NT2/D1 (cell line): ENCODE results near the gene PPP2CA.
A peak's percentile ranks its signal among the peaks of the same experiment; 100 is the strongest.

Experiments used
- DNase-seq: peaks from one replicate; pipeline ENCODE4 v3.0.0-alpha.2; 2011; ENCODE audit warnings: low read depth, low spot score
- H3K27me3 ChIP-seq: 2 replicates; pipeline ENCODE4 v1.6.0; 2011; ENCODE audit warnings: mild to moderate bottlenecking; ENCODE audit not compliant: insufficient read length, insufficient read depth
- H3K36me3 ChIP-seq: 2 replicates; pipeline ENCODE4 v1.6.1; 2011; ENCODE audit warnings: mild to moderate bottlenecking, low read length, mixed read lengths; ENCODE audit not compliant: insufficient read depth, insufficient read length
- H3K4me1 ChIP-seq: 2 replicates; pipeline ENCODE4 v1.5.1; 2011; ENCODE audit not compliant: insufficient read depth, insufficient read length
- H3K4me3 ChIP-seq: 2 replicates; pipeline ENCODE4 v1.5.1; 2011; ENCODE audit warnings: low read depth; ENCODE audit not compliant: insufficient read length
- H3K9ac ChIP-seq: 2 replicates; pipeline ENCODE4 v1.6.0; 2011; ENCODE audit warnings: low read depth; ENCODE audit not compliant: insufficient read length
- H3K9me3 ChIP-seq: 2 replicates; pipeline ENCODE4 v1.5.1; 2011; ENCODE audit warnings: mild to moderate bottlenecking, low read length; ENCODE audit not compliant: insufficient read depth
- SUZ12 ChIP-seq: IDR thresholded peaks from 2 replicates; pipeline ENCODE4 v1.6.1; 2011; ENCODE audit not compliant: insufficient read length, insufficient read depth; ENCODE audit errors: extremely low read depth
- YY1 ChIP-seq: IDR thresholded peaks from 2 replicates; pipeline ENCODE4 v1.6.1; 2011; ENCODE audit not compliant: insufficient read length, insufficient read depth
- ZNF274 ChIP-seq: IDR thresholded peaks from 2 replicates; pipeline ENCODE4 v1.6.1; 2011; ENCODE audit warnings: mild to moderate bottlenecking, low read depth, low read length

Gene PPP2CA

DNA sequence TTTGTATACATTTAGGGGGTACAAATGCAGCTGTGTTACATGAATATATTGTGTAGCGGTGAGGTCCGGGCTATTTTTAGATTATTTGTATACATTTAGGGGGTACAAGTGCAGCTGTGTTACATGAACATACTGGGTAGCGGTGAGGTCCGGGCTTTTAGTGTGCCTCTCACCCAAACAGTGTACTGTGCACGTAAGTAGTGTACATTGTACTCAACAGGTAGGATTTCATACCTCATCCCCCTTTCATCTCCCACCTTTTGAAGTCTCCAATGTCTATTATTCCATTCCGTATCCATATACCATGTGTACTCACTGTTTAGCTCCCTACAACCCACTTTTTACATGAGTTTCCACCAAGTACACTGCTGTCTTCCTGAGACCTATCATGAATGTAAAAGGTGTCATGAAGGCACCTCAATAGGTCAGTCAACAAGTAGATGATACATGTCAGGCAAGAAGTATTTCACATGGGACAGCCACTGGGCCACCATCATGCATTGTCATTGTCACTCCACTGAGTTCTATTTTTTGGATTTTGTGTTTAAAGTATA is 76.8 kb downstream of the PPP2CA start:
- Histone ChIP-seq H3K4me1 (no peaks in the 10 kb centered on the region), H3K9me3 (no peaks in the 10 kb centered on the region), H3K4me3 (no peak overlapping the region), H3K9ac (no peak overlapping the region), H3K27me3 (no peaks in the 10 kb centered on the region), H3K36me3 (peaks cover 86% of the 10 kb centered on the region)
- TF ChIP-seq ZNF274 = no peak
- no peak for TF ChIP-seq SUZ12
- no peak for TF ChIP-seq YY1
- no peak for DNase-seq

DNA sequence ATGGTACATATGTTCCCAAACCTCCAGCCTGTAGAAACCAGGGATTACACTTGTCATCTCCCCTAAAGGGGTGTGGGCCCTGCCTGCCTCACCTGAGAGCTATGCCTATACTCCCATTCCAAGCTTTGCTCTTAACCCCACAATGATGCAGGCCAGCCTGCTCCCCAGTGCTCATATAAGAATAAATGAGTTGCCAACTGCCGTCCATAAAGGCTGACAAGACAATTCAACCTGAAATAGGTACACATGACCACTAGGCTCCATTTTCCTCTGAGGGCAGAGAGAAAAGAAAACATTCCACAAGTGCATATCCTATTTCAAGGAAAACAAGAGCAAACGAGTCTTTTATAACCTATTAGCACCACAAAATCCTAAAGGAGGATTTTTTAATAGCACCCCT is 77.6 kb downstream of the PPP2CA start:
- no peak for TF ChIP-seq YY1
- TF ChIP-seq ZNF274 = no peak
- no peak for DNase-seq
- Histone ChIP-seq H3K4me1 (no peaks in the 10 kb centered on the region), H3K36me3 (peaks cover 89% of the 10 kb centered on the region), H3K27me3 (no peaks in the 10 kb centered on the region), H3K4me3 (no peak overlapping the region), H3K9me3 (no peaks in the 10 kb centered on the region), H3K9ac (no peak overlapping the region)

DNA sequence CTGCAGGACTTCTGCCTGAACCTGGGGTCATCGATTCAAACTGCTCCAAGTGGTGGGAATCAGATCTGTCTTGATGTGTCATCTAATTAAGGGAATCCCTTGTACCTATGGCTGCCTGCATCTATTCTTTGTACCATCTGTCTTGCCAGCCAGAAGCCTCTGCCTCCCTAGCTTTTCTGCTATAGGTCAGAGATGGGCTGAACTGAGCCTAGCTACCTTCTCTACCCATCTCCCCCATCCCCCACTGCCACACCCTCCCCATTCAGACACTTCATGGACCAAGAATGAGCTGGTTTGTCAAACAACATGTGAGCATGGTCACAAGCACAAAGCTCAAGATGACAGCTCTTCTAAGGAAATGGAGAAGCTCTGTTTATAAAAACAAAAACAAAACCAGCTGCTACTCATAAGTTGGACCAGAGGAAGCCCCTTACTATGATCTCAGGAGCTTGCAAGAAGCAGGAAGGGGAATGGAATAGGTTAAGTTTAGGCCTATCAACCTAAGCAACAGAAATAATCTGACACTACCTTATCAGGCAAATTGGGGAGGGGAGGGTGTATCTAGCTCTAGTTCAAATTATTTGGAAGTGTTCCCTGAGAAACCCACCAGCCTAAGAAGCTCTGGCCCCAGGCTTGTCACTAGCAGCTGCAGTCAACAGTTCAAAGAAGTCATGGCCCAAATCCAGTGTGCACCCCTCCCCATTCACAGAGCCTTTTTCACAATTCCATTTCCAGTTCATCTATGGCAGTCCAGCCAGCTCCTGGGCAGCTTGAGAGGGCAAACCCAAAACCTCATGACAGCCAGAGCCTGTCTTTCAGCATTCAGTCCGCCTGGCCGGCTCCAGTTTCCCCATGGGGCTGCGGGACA is 79.0 kb downstream of the PPP2CA start:
- Histone ChIP-seq H3K9me3 (no peaks in the 10 kb centered on the region), H3K4me3 (no peak overlapping the region), H3K4me1 (peaks cover 7% of the 10 kb centered on the region), H3K9ac (no peak overlapping the region), H3K36me3 (peaks cover 89% of the 10 kb centered on the region), H3K27me3 (no peaks in the 10 kb centered on the region)
- no peak for DNase-seq
- no peak for TF ChIP-seq YY1
- TF ChIP-seq ZNF274 = no peak
- TF ChIP-seq SUZ12 = no peak

DNA sequence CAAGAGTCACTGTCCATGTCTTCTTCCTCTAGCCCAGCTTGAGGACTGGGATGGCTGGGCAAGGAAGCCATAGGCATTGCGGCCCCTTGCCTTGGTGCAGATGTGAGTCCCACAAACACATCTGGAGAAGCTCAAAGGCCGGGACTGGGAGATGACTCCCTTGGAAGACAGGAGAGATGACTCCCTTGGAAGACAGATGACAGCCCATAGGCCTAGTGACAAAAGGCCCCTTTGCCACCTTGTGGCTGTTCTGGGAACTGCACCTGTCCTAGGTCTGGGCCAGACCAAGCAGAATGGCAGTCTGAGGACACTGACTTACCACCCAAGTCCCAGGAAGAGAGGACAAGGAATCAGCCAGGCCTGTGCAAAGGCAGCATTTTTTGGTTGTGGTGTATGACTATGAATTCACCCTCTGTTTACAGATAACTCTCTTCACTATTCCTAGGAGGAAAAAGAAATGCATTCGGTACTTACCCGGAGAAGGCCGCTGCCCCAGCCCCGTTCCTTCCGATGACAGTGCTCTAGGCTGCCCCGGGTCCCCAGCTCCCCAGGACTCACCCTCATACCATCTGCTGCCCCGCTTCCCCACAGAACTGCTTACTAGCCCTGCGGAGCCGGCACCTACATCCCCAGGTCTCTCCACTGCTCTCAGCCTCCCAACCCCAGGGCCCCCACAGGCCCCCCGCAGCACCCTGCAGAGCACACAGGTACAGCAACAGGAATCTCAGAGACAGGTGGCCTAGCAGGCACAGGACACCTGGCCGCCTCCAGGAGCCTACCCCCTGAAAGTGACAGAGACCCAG is 79.9 kb downstream of the PPP2CA start:
- no peaks in the 10 kb centered on the region for H3K9me3 ChIP-seq
- no peak overlapping the region for H3K9ac ChIP-seq
- no peak for TF ChIP-seq ZNF274
- no peak for TF ChIP-seq SUZ12
- peaks cover 92% of the 10 kb centered on the region for H3K36me3 ChIP-seq
- H3K27me3 ChIP-seq = no peaks in the 10 kb centered on the region
- no peak overlapping the region for H3K4me3 ChIP-seq
- DNase-seq = peak; percentile 54
- peaks cover 10% of the 10 kb centered on the region for H3K4me1 ChIP-seq

DNA sequence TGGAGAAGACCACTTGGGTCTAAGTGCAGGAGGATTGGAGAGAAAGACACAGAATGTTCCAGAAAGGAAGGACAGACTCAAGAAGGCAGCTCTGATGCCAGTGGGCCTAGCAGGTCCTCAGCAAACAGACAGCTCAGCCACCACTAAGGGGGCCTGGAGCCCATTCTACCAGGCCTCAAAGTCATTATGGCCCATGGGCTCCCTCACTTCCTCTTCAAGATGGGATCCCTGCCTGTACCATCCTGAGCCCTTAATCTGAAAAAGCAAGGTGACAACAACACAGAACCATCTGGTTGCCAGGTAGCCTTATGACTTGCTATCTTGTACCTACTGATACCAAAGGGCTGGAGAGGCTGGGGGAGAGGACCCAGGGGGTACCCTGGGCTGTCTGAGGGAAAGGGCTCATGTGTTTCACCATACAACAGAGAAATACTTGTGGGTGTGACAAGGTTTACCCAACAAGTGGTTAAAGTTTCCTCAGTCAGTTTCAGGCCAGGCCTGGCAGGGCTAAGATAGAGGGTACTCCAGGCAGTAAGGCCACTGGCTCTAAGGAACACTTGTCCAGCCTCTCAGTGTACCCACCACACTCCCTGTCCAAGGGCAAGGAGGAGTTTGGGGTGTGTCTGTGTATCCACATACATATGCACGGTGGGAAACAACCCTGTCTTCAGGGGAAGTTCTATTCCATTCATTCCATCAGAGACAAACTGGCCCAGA is 80.7 kb downstream of the PPP2CA start:
- no peaks in the 10 kb centered on the region for H3K27me3 ChIP-seq
- H3K9ac ChIP-seq = no peak overlapping the region
- no peak for TF ChIP-seq ZNF274
- TF ChIP-seq SUZ12 = no peak
- no peak for TF ChIP-seq YY1
- H3K36me3 ChIP-seq = peaks cover 88% of the 10 kb centered on the region
- H3K4me1 ChIP-seq = peaks cover 14% of the 10 kb centered on the region
- no peaks in the 10 kb centered on the region for H3K9me3 ChIP-seq
- H3K4me3 ChIP-seq = no peak overlapping the region
- DNase-seq = no peak
